Measurements from ENCODE around the gene FXYD4.
"Not testable (repeated sequence)": the region's sequence is repeated elsewhere in the genome, so short reads cannot be mapped to it uniquely, and the experiment has no call there.

Gene FXYD4

DNA sequence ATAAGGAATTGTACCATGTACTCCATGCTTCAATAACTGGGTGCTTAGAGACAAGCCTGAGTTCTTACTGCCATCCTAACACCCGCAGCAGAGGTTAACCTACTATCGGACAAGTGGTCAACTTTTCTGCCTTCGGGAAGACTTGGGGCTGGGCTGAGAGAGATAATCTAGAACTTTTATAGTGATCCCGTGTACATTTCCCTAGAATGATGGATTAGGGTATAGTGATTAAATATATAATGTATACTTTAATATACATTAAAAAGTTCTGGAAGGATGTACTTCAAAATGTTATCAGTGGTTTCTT, 49.7 kb downstream of the FXYD4 start:
- no peak for DNase-seq

DNA sequence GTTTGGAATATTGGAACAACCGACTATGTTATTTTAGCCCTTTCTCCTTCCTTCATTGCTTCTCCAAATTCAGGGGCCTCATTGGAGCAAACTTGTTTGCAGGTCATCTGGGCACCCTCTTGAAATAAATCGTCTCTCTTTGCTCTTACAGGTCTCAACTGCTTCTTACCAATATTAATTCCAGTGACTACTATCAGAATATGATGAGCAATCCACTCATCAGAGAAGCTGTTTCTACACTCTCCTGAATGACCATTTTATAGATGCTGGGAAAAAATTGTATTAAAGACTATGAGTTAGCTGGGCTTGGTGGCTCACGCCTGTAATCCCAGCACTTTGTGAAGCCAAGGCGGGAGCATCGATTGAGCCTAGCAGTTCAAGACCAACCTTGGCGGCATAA, 50.1 kb downstream of the FXYD4 start:
- no peak for DNase-seq

DNA sequence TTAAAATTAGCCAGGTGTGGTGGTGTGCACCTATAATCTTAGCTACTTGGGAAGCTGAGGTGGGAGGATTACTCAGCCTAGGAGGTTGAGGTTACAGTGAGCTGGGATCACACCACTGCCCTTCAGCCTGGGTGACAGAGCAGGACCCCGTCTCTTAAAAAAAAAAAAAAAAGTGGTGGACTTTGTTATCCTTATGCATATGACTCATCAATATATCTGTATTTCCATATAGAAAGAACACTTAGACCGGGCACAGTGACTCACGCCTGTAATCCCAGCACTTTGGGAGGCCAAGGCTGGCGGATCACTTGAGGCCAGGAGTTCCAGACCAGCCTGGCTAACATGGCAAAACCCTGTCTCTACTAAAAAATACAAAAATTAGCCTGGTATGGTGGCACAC, 50.5 kb downstream of the FXYD4 start:
- not testable (repeated sequence) for DNase-seq

DNA sequence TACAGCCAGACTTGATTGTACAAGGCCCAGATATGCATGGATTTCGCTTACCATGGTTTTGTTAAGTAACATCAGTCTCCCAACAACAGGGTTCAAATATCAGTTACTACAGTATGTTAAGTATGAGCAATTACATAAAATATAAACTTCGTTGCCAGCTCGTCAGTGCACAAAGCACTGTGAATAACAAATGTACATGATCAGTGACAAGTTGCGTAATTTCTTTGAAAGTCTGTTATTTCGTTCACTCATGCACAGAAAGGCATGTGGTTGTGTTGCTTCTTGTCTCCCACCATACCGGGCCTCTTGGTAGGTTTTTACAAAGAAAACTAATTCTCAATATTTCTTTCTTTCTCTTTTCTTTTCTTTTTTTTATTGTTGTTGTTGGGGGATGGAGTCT, 53.0 kb downstream of the FXYD4 start:
- DNase-seq = no peak

Data from stimulated activated CD4-positive, alpha-beta T cell treated with anti-CD3 and anti-CD28 coated beads, Interleukin-2, amount 100 ng/mL, for 24 hours (primary cell).